ENCODE measurements around the gene RER1. TPM values are rescaled to one million over a fixed set of nuclear protein-coding genes. Genes with fewer than 3 reads are reported as not detected.

The RER1 gene
- total RNA-seq, 1 experiment from 2014 or later = 141 TPM

GRCh38 chr1:2388004-2388913, 3.4 kb upstream of the RER1 start:
- H3K9me3 Mint-ChIP-seq (ENCODE audit: unreplicated experiment) = no peaks in the 10 kb centered on the region
- H3K27ac Mint-ChIP-seq (ENCODE audit: unreplicated experiment) = no peak overlapping the region
- Histone ChIP-seq H3K27me3 (replicated peaks; ENCODE audit: control insufficient read depth, insufficient read depth, low read length) (no peaks in the 10 kb centered on the region), H3K4me1 (peaks cover 6% of the 10 kb centered on the region; the same call in 1 of the 2 replicates), H3K9me3 (no peaks in the 10 kb centered on the region), H3K4me3 (ENCODE audit: low read depth, low read length) (no peak overlapping the region), H3K36me3 (ENCODE audit: control insufficient read depth, insufficient read depth, low read length) (no peaks in the 10 kb centered on the region; the same call in 1 of the 2 replicates)
- no TSS peak for BruUV-seq (replicated peaks)
- H3K27me3 Mint-ChIP-seq (ENCODE audit: insufficient read depth, unreplicated experiment) = no peaks in the 10 kb centered on the region
- intact Hi-C loops (cut with micrococcal nuclease; ENCODE audit: unreplicated experiment) = no loop called here
- CTCF ChIA-PET = no interaction called here
- no peak for TF ChIP-seq CTCF (IDR thresholded peaks at IDR 0.05; ENCODE audit: insufficient read depth in 1 of 2, low read depth in 1 of 2, low read length in 1 of 2, severe bottlenecking in 1 of 2, unreplicated experiment in 1 of 2)
- POLR2A ChIA-PET = interaction anchor here (0.6 kb wide), 1 partner anchor 138 kb away, joined by 5 read pairs; the partner anchor contains the start of gene PANK4
- H3K36me3 Mint-ChIP-seq (ENCODE audit: insufficient read depth, unreplicated experiment) = peaks cover 10% of the 10 kb centered on the region
- no peak overlapping the region for H3K4me3 Mint-ChIP-seq (ENCODE audit: unreplicated experiment)
- peaks cover 10% of the 10 kb centered on the region for H3K4me1 Mint-ChIP-seq (ENCODE audit: low read depth, unreplicated experiment)
- DNase-seq = no peak

- ChIA-PET CTCF (no interaction called here), POLR2A (no interaction called here)
- no TSS peak for BruUV-seq (replicated peaks)
- Mint-ChIP-seq H3K4me3 (ENCODE audit: unreplicated experiment) (peak overlapping the region; percentile 77), H3K9me3 (ENCODE audit: unreplicated experiment) (no peaks in the 10 kb centered on the region), H3K36me3 (ENCODE audit: insufficient read depth, unreplicated experiment) (peaks cover 20% of the 10 kb centered on the region), H3K4me1 (ENCODE audit: low read depth, unreplicated experiment) (peaks cover 10% of the 10 kb centered on the region), H3K27ac (ENCODE audit: unreplicated experiment) (peak overlapping the region; percentile 63), H3K27me3 (ENCODE audit: insufficient read depth, unreplicated experiment) (no peaks in the 10 kb centered on the region)
- Histone ChIP-seq H3K4me3 (ENCODE audit: low read depth, low read length) (no peak overlapping the region), H3K9me3 (no peaks in the 10 kb centered on the region), H3K4me1 (peaks cover 11% of the 10 kb centered on the region; the same call in 1 of the 2 replicates), H3K27me3 (replicated peaks; ENCODE audit: control insufficient read depth, insufficient read depth, low read length) (no peaks in the 10 kb centered on the region), H3K36me3 (ENCODE audit: control insufficient read depth, insufficient read depth, low read length) (no peaks in the 10 kb centered on the region; the same call in 1 of the 2 replicates)
- intact Hi-C loops (cut with micrococcal nuclease; ENCODE audit: unreplicated experiment) = no loop called here
- no peak for TF ChIP-seq CTCF (IDR thresholded peaks at IDR 0.05; ENCODE audit: insufficient read depth in 1 of 2, low read depth in 1 of 2, low read length in 1 of 2, severe bottlenecking in 1 of 2, unreplicated experiment in 1 of 2)
- DNase-seq = no peak
These were observed 2.0 kb upstream of the RER1 start for GRCh38 chr1:2389644-2390043.

GRCh38 chr1:2391931-2392509, 379 bp downstream of the RER1 start:
- Mint-ChIP-seq H3K9me3 (ENCODE audit: unreplicated experiment) (no peaks in the 10 kb centered on the region), H3K27me3 (ENCODE audit: insufficient read depth, unreplicated experiment) (no peaks in the 10 kb centered on the region), H3K36me3 (ENCODE audit: insufficient read depth, unreplicated experiment) (peaks cover 37% of the 10 kb centered on the region), H3K27ac (ENCODE audit: unreplicated experiment) (peak overlapping the region; percentile 79), H3K4me3 (ENCODE audit: unreplicated experiment) (peak overlapping the region; percentile 77), H3K4me1 (ENCODE audit: low read depth, unreplicated experiment) (peaks cover 10% of the 10 kb centered on the region)
- Histone ChIP-seq H3K36me3 (ENCODE audit: control insufficient read depth, insufficient read depth, low read length) (no peaks in the 10 kb centered on the region; the same call in 1 of the 2 replicates), H3K9me3 (no peaks in the 10 kb centered on the region), H3K4me1 (peaks cover 11% of the 10 kb centered on the region; the same call in 1 of the 2 replicates), H3K27me3 (replicated peaks; ENCODE audit: control insufficient read depth, insufficient read depth, low read length) (no peaks in the 10 kb centered on the region), H3K4me3 (ENCODE audit: low read depth, low read length) (peak overlapping the region; percentile 93)
- ChIA-PET POLR2A (interaction anchor here (0.5 to 1.1 kb wide), 5 partner anchors 10 to 197 kb away, joined by 3 to 12 read pairs (median 7); partner anchors contain the start of gene FAAP20), CTCF (interaction anchor here (0.7 to 1.1 kb wide), 4 partner anchors 10 to 197 kb away, joined by 3 to 12 read pairs (median 4); partner anchors contain the start of gene FAAP20)
- no peak for TF ChIP-seq CTCF (IDR thresholded peaks at IDR 0.05; ENCODE audit: insufficient read depth in 1 of 2, low read depth in 1 of 2, low read length in 1 of 2, severe bottlenecking in 1 of 2, unreplicated experiment in 1 of 2)
- BruUV-seq (replicated peaks) = no TSS peak
- DNase-seq = no peak
- intact Hi-C loops (cut with micrococcal nuclease; ENCODE audit: unreplicated experiment) = no loop called here

Measured in Caco-2 (cell line).